Measurements from ENCODE around the gene LEFTY1.

- TF ChIP-seq, protein P1, sequence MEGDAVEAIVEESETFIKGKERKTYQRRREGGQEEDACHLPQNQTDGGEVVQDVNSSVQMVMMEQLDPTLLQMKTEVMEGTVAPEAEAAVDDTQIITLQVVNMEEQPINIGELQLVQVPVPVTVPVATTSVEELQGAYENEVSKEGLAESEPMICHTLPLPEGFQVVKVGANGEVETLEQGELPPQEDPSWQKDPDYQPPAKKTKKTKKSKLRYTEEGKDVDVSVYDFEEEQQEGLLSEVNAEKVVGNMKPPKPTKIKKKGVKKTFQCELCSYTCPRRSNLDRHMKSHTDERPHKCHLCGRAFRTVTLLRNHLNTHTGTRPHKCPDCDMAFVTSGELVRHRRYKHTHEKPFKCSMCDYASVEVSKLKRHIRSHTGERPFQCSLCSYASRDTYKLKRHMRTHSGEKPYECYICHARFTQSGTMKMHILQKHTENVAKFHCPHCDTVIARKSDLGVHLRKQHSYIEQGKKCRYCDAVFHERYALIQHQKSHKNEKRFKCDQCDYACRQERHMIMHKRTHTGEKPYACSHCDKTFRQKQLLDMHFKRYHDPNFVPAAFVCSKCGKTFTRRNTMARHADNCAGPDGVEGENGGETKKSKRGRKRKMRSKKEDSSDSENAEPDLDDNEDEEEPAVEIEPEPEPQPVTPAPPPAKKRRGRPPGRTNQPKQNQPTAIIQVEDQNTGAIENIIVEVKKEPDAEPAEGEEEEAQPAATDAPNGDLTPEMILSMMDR (IDR thresholded peaks at IDR 0.05) = no peak
- TF ChIP-seq POLR2A (IDR thresholded peaks at IDR 0.05) = no peak
Observed at GRCh38 chr1:225865514-225865913, 23.4 kb downstream of the LEFTY1 start.

Measured in Peyer's patch (tissue), 4 donors.